ENCODE measurements around the gene DPF1.

The DPF1 gene

DNA sequence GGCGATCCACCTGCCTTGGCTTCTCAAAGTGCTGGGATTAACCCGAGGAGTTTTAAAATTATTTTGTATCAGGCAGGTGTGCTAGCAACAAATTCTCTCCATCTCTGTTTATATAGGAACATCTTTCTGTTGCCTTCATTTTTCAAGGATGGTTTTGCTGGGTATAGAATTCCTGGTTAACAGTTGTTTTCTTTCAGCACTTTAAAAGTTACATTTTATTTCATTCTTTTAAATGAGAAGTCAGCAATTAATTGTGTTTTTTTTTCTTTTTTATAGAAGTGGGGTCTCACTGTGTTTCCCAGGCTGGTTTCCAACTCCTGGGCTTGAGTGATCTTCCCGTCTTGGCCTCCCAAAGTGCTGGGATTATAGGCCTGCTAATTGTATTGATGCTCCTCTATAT, 44.0 kb downstream of the DPF1 start:
- no peak for ATAC-seq
- H3K4me3 Mint-ChIP-seq: no peak overlapping the region
- peaks cover 6% of the 10 kb centered on the region for H3K4me1 Mint-ChIP-seq
- no peak overlapping the region for H3K27ac Mint-ChIP-seq
- H3K36me3 Mint-ChIP-seq: peaks cover 11% of the 10 kb centered on the region
- peaks cover 2% of the 10 kb centered on the region for H3K9me3 Mint-ChIP-seq
- no peak for DNase-seq (ENCODE audit: low spot score in 2 of 2)

DNA sequence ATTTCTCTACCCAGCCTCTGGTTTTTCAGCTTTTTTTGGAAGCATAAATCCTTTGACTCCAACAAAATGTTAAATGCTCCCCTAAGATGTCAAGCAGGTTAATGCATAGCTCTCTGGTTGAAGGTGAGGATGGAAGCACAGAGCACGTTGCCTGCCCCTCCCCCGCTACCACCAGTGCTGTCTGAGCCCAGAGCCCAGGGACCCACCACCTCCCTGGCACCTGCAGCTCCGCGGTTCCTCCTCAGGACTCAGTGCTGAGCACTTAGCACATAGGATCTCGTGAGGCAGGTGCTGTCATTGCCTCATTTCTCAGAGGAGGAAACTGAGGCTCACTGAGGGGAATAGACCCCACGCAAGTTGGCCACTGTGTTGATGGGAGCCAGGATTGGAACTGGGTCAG, 48.6 kb downstream of the DPF1 start:
- DNase-seq (ENCODE audit: low spot score in 2 of 2) (no peak), ATAC-seq (no peak)
- no peak overlapping the region for H3K27ac Mint-ChIP-seq
- peaks cover 5% of the 10 kb centered on the region for H3K36me3 Mint-ChIP-seq
- H3K4me3 Mint-ChIP-seq: no peak overlapping the region
- H3K9me3 Mint-ChIP-seq: peaks cover 2% of the 10 kb centered on the region
- no peaks in the 10 kb centered on the region for H3K4me1 Mint-ChIP-seq

DNA sequence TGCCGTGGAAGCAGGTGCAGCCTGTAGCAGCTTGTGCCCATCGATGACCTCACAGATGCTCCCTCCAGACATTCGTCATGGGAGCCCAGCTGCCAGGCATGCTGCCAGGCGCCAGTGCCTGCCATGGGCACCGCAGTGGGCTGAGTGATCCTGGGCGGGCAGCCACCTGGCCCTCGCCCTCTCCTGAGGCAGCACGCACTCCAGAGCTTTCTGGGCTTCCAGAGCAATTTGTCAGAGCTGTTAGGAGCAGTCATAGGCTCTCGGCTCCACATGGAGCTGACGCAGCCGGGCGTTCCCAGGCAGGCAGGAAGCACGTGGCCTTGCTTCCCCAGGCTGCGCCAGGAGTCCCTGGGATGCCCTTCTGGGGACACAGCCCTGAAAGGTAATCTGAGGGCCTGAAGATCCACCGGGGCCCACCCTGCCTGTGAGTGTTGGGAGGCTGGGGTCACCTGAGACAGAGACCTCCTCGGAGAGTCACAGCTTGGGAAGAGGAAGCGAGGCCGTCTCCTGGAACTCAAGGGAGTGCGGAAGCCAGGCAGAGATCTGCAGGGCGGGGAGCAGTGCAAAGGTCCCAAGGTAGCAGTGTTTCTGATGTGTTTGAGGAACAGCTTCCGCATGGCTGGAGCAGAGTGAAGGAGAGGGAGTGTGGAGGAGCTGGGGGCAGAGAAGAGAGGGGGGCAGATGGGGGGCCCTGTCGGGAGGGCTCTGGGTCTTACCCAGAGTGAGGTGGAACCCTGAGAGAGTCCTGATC, 50.6 kb downstream of the DPF1 start:
- Mint-ChIP-seq H3K4me3 (no peak overlapping the region), H3K9me3 (no peaks in the 10 kb centered on the region), H3K27ac (no peak overlapping the region), H3K4me1 (no peaks in the 10 kb centered on the region), H3K36me3 (peaks cover 6% of the 10 kb centered on the region)
- DNase-seq (ENCODE audit: low spot score in 2 of 2) (no peak), ATAC-seq (no peak)

DNA sequence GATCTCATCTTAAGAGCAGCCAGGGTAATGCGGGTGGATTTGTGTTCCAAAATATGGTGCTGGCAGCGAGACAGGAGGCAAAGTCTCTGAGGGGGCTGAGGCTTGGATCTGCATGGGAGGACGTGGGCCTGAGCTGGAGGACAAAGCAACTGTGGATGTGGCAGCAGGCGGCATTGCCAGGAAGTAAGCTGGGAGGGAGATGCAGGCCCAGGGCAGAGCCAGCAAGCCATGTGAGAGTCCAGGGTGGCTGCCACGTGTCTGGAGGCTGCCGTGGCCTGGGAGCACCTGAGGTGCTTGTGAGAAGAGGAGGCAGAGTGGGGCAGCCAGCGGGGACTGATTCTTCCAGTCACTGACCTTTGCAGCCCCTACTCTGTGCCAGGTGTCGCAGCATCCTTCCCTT, 52.0 kb downstream of the DPF1 start:
- no peak for DNase-seq (ENCODE audit: low spot score in 2 of 2)
- Mint-ChIP-seq H3K4me1 (no peaks in the 10 kb centered on the region), H3K36me3 (peaks cover 20% of the 10 kb centered on the region), H3K9me3 (no peaks in the 10 kb centered on the region), H3K4me3 (no peak overlapping the region), H3K27ac (peak overlapping the region; percentile 83)
- ATAC-seq: no peak

DNA sequence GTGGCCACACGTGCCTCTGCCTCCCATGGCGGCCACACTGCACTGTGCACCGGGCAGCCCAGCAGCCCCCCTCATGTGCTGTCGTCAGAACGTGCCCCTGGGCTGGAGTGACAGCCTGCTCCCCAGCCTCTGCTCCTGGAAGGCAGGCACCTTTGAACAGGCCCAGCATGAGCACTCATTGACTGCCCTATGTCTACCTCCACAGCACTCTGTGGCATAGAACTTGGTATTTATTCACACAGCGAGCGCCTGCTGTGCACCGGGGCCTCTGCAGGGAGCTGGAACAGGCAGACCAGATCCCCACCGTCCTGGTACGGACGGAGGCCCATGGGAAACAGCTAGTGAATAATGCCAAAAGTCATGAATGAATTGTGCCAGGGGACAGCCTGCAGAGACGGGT, 53.7 kb downstream of the DPF1 start:
- Mint-ChIP-seq H3K36me3 (peaks cover 32% of the 10 kb centered on the region), H3K4me3 (no peak overlapping the region), H3K27ac (no peak overlapping the region), H3K4me1 (no peaks in the 10 kb centered on the region), H3K9me3 (no peaks in the 10 kb centered on the region)
- DNase-seq (ENCODE audit: low spot score in 2 of 2) (no peak), ATAC-seq (no peak)

DNA sequence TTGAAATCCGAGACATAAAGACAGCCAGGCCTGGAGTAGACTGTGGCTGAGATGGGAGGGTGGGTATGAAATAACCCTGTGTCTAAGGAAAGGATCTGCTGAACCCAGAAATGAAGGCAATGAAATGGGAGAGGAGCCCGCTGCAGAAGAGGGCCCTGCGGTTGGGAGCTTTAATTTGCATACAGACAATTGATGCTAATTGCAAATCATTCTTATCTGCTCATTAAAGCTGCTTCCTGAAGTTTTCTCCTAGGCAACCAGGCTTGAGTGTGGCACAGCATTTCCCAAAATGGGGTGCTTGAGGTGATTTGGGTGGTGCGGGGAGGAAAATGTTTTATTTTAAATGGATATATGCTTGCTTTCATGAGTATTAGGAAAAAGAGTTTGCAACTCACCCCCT, 55.4 kb downstream of the DPF1 start:
- DNase-seq (ENCODE audit: low spot score in 2 of 2) (no peak), ATAC-seq (no peak)
- Mint-ChIP-seq H3K9me3 (no peaks in the 10 kb centered on the region), H3K27ac (no peak overlapping the region), H3K4me3 (no peak overlapping the region), H3K4me1 (no peaks in the 10 kb centered on the region), H3K36me3 (peaks cover 36% of the 10 kb centered on the region)

DNA sequence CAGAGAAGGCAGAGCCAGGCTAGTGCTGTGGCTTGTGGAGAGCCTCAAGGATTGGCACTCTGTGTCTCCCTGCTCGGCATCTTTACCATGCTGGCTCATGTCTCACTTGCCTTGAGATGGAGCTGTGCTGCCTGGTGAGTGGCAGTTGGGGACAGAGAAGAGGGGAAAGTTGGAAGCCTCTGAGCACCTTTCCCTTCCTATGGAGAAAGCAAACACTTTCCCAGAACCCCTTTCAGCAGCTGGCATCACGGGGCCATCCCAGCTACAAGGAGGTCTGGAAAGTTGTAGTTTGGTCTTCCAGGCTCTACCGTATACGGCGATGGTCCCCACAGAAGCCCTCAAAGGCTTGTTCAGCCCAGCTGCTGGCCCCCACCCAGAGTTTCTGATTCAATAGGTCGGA, 58.7 kb downstream of the DPF1 start:
- H3K4me1 Mint-ChIP-seq: no peaks in the 10 kb centered on the region
- peaks cover 50% of the 10 kb centered on the region for H3K36me3 Mint-ChIP-seq
- ATAC-seq: no peak
- no peak for DNase-seq (ENCODE audit: low spot score in 2 of 2)
- no peak overlapping the region for H3K4me3 Mint-ChIP-seq
- no peak overlapping the region for H3K27ac Mint-ChIP-seq
- H3K9me3 Mint-ChIP-seq: no peaks in the 10 kb centered on the region

DNA sequence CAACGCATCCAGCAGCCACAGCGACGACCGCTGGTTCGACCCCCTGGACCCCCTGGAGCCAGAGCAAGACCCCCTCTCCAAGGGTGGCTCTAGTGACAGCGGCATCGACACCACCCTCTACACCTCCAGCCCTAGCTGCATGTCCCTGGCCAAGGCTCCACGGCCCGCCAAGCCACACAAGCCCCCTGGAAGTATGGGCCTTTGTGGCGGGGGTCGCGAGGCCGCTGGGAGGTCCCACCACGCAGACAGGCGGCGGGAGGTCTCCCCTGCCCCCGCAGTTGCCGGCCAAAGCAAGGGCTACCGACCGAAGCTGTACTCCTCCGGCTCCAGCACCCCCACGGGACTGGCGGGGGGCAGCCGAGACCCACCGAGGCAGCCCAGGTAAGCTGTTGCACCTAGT, 59.5 kb downstream of the DPF1 start:
- Mint-ChIP-seq H3K4me3 (no peak overlapping the region), H3K36me3 (peaks cover 50% of the 10 kb centered on the region), H3K27ac (no peak overlapping the region), H3K9me3 (no peaks in the 10 kb centered on the region), H3K4me1 (no peaks in the 10 kb centered on the region)
- DNase-seq (ENCODE audit: low spot score in 2 of 2) (no peak), ATAC-seq (no peak)

DNA sequence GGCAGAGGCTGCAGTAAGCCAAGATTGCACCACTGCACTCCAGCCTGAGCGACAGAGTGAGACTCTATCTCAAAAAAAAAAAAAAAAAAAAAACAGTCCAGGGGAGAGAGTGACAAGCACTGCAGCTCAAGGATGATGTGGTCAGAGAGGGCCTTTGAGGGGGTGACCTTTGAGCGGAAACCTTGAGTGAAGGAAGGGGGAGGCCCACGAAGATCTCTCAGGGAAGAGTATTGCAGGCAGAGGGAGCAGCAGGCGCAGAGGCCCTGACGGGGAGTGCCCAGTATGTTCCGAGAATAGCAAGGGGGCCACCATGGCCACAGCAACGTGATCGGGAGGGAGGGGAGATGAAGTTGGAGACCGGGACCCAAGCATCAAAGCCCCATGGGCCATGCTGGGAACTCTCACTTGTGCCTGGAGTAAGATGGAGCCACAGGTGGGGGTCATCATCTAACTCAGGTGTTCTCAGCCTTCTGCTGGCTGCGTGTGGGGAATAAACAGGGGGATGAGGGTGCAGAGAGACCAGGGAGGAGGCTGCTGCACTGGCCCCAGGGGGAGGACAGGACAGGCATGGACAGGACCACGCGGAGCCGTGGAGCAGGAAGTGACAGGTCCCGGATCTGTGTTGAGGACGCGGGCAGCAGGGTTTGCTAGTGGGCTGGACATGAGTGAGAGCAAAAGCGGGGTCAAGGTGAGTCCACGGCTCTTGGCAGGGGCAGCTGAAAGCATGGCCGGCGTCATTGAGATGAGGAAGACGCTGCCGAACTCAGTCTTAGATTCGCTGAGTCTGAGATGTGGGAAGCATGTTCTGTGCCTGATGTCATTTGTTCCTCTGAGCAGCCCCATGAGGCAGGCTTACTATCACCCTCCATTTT, 60.4 kb downstream of the DPF1 start:
- Mint-ChIP-seq H3K27ac (no peak overlapping the region), H3K36me3 (peaks cover 50% of the 10 kb centered on the region), H3K9me3 (no peaks in the 10 kb centered on the region), H3K4me1 (no peaks in the 10 kb centered on the region), H3K4me3 (no peak overlapping the region)
- DNase-seq (ENCODE audit: low spot score in 2 of 2) (no peak), ATAC-seq (no peak)

DNA sequence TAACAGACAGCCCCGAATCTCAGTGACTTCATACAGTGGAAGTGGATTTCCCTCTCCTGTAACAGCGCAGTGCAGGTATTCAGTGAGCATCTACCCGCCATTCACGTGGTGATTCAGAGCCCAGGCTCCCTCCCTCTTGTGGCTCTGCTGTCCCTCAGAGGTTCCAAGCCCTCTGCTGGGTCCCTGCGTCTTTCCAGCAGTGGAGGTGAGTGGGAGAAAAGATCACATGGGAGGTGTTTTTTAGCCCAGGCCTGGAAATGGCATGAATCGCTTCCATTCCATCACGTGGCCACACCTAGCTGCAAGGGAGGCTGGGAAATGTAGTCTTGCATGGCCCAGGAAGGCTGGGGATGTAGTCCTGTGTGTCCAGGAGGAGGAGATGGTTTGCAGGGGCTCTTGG, 61.4 kb downstream of the DPF1 start:
- Mint-ChIP-seq H3K36me3 (peaks cover 40% of the 10 kb centered on the region), H3K4me3 (no peak overlapping the region)
- no peak for DNase-seq (ENCODE audit: low spot score in 2 of 2)

DNA sequence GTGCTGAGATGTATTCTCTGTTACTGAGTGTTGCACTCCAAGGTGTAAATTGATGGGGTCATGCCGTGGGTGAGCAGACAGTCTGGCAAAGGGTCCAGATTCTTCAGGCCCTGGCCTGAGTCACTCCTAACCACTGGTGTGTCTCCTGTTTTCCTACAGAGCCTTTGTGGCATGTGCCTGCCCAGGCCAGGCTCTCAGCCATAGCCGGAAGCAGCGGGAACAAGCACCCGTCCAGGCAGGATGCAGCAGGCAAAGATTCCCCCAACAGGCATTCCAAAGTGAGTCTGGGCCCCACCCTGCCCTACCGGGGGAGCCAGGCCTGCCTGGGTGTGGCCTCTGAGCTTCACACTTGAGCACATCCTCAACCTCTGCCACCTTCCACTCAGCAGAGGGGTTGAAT, 61.9 kb downstream of the DPF1 start:
- Mint-ChIP-seq H3K36me3 (peaks cover 35% of the 10 kb centered on the region), H3K4me1 (no peaks in the 10 kb centered on the region), H3K4me3 (no peak overlapping the region), H3K9me3 (no peaks in the 10 kb centered on the region), H3K27ac (no peak overlapping the region)
- no peak for DNase-seq (ENCODE audit: low spot score in 2 of 2)
- no peak for ATAC-seq

More for the DNA sequence above, 61.4 kb downstream of the DPF1 start:
- no peak for ATAC-seq
- Mint-ChIP-seq H3K9me3 (no peaks in the 10 kb centered on the region), H3K4me1 (no peaks in the 10 kb centered on the region), H3K27ac (no peak overlapping the region)

Measured in stimulated activated effector memory CD8-positive, alpha-beta T cell treated with anti-CD3 and anti-CD28 coated beads, Interleukin-12 subunit alpha, Interleukin-12 subunit beta, amount 100 ng/mL, for 72 hours (primary cell).